Neuron (in vitro differentiated cells): Measurements from ENCODE around the gene LRP8.

ENCODE experiments used
- H2AFZ ChIP-seq: one replicate; pipeline ENCODE4 v1.6.1; 2013; ENCODE audit warnings: low read depth, mild to moderate bottlenecking, inconsistent platforms, low read length, moderate library complexity
- H3K27me3 ChIP-seq: one replicate; pipeline ENCODE4 v1.6.1; 2013; ENCODE audit warnings: low read length; ENCODE audit not compliant: insufficient read depth
- H3K36me3 ChIP-seq: one replicate; pipeline ENCODE4 v1.6.1; 2013; ENCODE audit warnings: low read length; ENCODE audit not compliant: insufficient read depth
- H3K4me1 ChIP-seq: one replicate; pipeline ENCODE4 v1.6.1; 2013; ENCODE audit warnings: low read length; ENCODE audit not compliant: insufficient read depth
- H3K4me3 ChIP-seq: 2 replicates; pipeline ENCODE4 v1.5.1; 2013; ENCODE audit warnings: mild to moderate bottlenecking, low read length, moderate library complexity
- H3K9me3 ChIP-seq: one replicate; pipeline ENCODE4 v1.6.1; 2013; ENCODE audit warnings: low read length

LRP8 gene

DNA sequence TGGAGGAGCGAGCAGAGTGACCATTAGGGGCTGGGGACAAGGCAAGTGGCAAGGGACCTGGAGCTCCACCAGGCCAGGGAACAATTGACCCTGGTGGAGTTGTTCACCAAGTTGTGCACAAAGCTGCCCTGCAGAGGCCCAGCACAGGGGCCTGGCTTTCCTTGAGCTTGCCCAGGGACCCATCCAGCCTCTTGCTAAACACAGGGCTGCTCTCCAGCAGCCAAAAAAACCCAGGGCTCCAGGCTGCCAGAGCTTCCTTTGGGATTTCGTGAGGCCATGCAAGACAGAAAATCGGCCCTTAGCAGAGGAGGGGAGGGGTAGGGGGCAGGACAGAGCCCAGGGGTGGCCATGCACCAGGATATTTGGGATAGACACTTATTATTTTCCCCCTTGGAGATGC, 32.6 kb downstream of the LRP8 start:
- Histone ChIP-seq H3K27me3 (no peaks in the 10 kb centered on the region), H3K9me3 (no peaks in the 10 kb centered on the region), H3K4me3 (no peak overlapping the region), H3K36me3 (no peaks in the 10 kb centered on the region), H2AFZ (no peak overlapping the region), H3K4me1 (peaks cover 49% of the 10 kb centered on the region)

DNA sequence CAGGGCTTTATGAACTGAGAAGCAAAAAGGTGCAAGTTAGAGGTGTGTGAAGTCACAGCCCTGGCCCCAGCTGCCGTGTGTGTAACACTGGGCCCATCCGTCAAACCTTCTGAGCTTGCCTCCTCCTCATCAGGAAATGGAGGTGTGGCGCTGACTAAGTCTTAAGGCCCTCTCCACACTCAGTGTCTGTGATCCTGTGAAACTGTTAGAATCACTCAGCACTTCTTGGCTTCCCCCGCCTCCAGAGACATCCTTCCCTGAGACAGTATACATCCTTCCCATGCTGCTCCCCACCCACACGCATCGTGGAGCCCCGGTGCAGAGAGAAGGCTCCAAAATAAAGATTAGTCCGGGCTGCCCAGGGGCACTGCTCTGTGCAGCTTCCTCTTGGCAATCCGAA, 33.3 kb downstream of the LRP8 start:
- no peak overlapping the region for H3K4me3 ChIP-seq

DNA sequence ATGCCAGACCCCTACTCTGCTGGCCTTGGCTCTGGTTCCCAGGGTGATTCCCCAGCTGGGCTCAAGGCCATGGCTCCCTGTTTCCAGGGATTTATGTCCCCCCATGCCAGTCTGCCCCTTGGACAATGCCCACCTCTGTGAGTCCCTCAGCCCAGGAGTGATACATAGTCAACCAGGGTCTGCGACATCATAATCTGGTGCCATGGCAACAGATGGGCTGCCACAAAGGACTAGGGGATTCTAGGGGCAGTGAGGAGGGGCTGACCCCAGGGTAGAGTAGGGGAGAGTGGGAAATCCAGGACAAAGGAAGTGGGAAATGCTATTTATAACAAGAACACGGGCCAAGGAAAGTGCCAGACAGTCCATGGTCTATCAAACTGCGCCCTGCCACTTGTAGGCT, 33.8 kb downstream of the LRP8 start:
- H3K9me3 ChIP-seq = no peaks in the 10 kb centered on the region
- peaks cover 52% of the 10 kb centered on the region for H3K4me1 ChIP-seq
- H3K4me3 ChIP-seq = no peak overlapping the region
- H2AFZ ChIP-seq = no peak overlapping the region
- H3K27me3 ChIP-seq = no peaks in the 10 kb centered on the region
- H3K36me3 ChIP-seq = no peaks in the 10 kb centered on the region

More for the DNA sequence above, 33.3 kb downstream of the LRP8 start:
- no peak overlapping the region for H2AFZ ChIP-seq
- no peaks in the 10 kb centered on the region for H3K36me3 ChIP-seq
- peaks cover 49% of the 10 kb centered on the region for H3K4me1 ChIP-seq
- H3K9me3 ChIP-seq = no peaks in the 10 kb centered on the region
- no peaks in the 10 kb centered on the region for H3K27me3 ChIP-seq

DNA sequence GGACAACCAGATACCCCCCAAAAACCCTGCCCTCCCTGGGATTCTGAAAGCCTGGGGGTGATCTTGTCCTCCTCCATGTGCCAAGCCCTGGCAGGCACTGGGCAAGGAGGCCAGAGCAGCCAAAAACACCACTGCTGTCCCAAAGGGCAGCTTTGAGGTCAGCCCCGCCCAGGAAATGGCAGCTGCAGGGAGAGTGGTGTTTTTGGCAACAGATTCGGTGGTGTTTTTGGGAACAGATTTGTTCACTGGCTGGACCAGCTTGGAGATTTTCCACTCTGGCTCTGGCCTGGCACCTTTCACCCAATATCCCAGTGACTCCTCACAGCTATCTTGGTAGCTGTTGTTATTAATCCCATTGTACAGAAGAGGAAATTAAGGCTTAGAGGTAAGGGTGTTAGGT, 34.7 kb downstream of the LRP8 start:
- Histone ChIP-seq H3K9me3 (no peaks in the 10 kb centered on the region), H3K27me3 (no peaks in the 10 kb centered on the region), H3K4me1 (peaks cover 58% of the 10 kb centered on the region), H3K4me3 (no peak overlapping the region), H3K36me3 (no peaks in the 10 kb centered on the region), H2AFZ (no peak overlapping the region)

DNA sequence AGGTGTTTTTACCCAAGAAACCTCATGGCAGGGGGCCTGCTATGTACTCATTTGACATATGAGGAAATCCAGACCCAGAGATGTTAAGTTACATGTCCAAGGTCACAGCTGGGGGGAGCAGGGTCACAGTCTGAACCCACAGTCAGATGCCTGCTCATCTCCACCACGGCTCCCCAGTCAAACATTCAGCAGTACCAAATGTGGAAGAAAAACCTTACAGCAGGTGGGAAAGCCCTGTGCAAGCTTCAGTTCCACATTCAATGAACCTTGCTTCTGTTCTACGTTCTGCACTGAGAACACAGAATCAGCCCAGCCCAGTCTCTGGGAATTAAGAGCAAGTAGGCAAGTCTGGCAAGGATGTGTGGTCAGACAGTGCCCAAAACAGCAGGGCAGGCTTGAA, 35.2 kb downstream of the LRP8 start:
- Histone ChIP-seq H3K4me3 (no peak overlapping the region), H2AFZ (no peak overlapping the region), H3K9me3 (no peaks in the 10 kb centered on the region), H3K27me3 (no peaks in the 10 kb centered on the region), H3K36me3 (no peaks in the 10 kb centered on the region), H3K4me1 (peaks cover 57% of the 10 kb centered on the region)

DNA sequence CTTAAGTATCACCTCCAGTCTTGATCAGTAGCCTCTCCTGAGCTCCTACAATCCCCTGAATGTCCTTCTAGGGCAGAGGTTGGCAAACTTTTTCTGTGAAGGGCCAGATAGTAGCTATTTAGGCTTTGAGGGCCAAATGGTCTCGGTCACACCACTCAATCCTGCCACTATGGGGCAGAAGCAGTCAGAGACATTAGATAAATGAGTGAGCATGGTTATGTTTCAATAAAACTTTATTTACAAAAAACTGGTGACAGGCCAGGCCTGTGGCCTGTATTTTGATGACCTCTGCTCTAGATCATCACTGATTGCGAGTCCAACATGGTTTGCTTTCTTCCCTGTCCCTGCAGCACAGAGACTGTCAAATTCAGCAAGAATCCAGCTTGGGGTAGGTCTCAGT, 36.3 kb downstream of the LRP8 start:
- H2AFZ ChIP-seq = no peak overlapping the region
- no peaks in the 10 kb centered on the region for H3K27me3 ChIP-seq
- H3K4me3 ChIP-seq = no peak overlapping the region
- H3K9me3 ChIP-seq = no peaks in the 10 kb centered on the region
- peaks cover 53% of the 10 kb centered on the region for H3K4me1 ChIP-seq
- H3K36me3 ChIP-seq = no peaks in the 10 kb centered on the region

DNA sequence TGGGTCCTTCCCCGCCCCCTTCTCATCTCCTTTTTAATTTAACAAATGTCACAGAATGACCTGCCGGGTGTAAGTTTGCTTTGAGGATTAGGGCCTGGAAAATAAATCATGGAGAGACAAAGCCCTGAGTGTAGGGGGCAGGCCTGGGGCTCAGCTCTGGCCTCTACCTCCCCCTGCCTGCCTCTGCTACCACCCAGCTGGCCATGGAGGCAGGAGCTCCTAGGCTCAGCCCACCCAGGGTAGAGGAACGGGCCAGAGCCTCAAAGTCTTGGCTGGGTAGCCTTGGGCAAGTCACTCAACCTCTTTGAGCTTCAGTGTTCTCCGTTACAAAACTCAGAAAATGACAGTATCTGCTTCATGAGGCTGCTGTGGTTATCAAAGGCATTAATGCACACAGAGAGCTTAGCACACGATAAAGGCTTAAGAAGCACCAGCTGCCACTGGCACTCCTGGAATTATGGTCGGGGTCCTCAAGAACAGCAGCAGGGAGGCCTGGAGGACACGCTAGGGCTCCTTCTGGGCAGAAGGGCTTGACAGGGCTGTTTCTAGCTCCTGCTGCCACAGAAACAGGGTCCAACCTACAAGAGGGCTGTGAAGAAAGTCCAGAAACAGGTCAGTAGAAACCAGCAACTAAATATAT, 39.0 kb downstream of the LRP8 start:
- no peaks in the 10 kb centered on the region for H3K9me3 ChIP-seq
- H3K36me3 ChIP-seq = peaks cover 7% of the 10 kb centered on the region
- no peak overlapping the region for H3K4me3 ChIP-seq
- H3K4me1 ChIP-seq = peaks cover 26% of the 10 kb centered on the region
- no peaks in the 10 kb centered on the region for H3K27me3 ChIP-seq
- peak overlapping the region; percentile 21 for H2AFZ ChIP-seq

DNA sequence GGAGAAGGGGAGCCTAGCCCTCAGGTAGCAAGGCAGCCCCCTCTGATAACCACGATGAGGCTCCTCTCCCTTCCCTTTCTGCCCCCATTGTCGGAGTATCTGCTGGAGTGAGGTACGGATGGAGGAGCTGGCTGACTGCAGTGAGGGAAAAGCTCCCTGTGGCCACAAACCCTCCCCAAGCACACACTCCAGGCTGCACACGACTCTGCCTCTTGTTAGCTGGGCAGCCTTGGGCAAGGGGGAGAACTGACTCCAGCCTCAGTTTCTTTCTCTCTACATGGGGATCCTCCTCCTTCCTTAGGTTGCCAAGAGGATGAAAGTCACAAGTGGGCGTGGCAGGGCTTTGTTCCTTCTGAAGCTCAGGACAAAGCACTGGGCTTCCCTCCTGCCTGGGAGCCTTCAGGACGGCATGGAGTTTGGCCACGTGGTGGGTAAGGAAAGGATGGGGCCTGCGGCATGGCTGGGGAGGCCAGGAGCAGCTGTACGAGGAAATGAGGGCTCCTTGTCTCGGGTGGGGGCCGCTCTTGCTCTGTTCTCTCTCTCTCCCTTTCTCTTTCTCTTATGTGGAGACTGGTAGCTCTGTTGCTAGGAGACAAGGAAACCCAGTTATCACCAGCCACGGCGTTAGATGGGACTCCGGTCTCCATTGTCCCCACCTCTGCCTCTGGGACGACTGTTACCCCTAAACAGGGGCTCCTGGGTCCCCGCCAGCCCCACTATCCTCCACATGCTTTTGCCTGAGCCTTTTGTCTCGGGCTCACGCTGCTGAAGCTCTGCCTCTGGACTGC, 39.7 kb downstream of the LRP8 start:
- peaks cover 7% of the 10 kb centered on the region for H3K36me3 ChIP-seq
- H3K9me3 ChIP-seq = no peaks in the 10 kb centered on the region
- peak overlapping the region; percentile 21 for H2AFZ ChIP-seq
- H3K27me3 ChIP-seq = no peaks in the 10 kb centered on the region
- no peak overlapping the region for H3K4me3 ChIP-seq
- peaks cover 23% of the 10 kb centered on the region for H3K4me1 ChIP-seq

DNA sequence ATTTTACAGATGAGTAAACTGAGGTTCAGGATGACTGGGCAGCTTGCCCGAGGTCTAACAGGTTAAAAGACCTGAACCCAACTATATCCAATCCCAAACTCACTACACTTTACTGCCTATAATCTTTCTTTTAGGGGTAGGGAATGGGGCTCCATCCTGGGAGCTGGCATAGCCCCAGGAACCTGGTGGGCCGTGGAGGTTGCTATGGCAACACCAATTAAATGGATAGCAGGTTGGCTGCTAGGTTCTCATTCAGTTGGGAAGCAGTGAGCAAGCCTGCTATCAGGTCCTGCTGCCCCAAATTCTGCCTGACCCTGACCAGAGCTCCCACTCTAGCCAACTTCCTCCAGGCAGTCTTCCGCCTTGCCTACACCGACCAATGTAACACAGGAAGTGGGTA, 40.9 kb downstream of the LRP8 start:
- no peak overlapping the region for H2AFZ ChIP-seq
- H3K4me1 ChIP-seq = peaks cover 23% of the 10 kb centered on the region
- no peak overlapping the region for H3K4me3 ChIP-seq

DNA sequence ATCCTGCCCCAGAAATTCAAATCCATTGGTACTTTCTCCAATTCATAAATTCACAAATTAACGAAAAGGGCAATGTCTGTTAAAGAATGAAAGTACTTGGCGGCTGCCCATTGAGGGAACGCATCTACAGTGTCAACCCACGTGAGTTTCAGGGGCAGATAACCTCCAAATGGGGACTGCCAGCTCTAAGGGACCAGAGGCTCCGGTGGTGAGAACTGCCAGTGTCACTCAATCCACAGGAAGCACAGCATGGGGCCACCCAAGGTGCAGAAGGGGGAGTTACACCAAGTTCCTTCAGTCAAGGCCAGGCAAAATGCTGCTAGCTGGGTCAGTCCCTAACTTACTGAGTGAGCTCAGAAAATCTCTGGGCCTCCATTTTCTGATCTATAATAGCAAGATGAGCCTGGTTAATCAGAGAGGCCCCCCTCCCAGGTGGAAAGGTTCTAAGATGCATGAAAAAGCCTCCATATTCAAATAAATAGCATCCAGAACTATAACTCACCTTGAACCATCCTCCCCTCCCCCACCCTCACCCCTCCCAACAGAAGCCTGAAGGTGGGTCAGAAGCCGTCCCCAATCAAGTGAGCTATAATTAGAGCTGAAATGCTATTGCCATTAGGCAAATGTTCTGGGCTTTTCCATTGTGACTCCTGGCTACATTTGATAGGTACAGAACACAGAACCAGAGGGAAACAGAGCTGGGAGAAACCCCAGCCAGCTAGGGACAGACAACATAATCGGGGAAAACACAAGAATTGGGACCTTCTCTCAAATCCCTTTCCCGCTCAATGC, 41.7 kb downstream of the LRP8 start:
- H3K36me3 ChIP-seq = peaks cover 7% of the 10 kb centered on the region
- no peak overlapping the region for H2AFZ ChIP-seq
- H3K27me3 ChIP-seq = no peaks in the 10 kb centered on the region
- peaks cover 23% of the 10 kb centered on the region for H3K4me1 ChIP-seq
- H3K9me3 ChIP-seq = no peaks in the 10 kb centered on the region
- H3K4me3 ChIP-seq = no peak overlapping the region

More for the DNA sequence above, 40.9 kb downstream of the LRP8 start:
- H3K36me3 ChIP-seq = peaks cover 7% of the 10 kb centered on the region
- no peaks in the 10 kb centered on the region for H3K27me3 ChIP-seq
- no peaks in the 10 kb centered on the region for H3K9me3 ChIP-seq

DNA sequence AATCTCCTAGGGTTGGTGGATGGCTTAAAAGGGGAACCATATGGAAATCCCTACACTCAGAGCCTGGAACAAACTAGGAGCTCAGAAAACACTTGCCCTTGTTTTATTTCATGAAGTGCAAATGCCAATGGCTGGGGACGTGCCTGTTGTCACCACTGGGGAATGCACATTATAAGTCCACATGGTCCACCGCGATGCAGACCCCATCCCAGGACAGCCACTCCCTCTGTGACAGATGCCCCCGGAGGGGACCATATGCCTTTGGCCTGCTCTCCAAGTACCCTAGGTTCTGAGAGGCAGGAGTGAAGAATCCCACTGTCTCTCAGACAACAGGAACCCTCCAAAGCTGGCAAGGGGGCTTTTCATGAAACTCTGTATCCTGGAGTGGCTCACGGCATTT, 42.3 kb downstream of the LRP8 start:
- Histone ChIP-seq H3K9me3 (no peaks in the 10 kb centered on the region), H3K36me3 (peaks cover 7% of the 10 kb centered on the region), H3K4me1 (peaks cover 23% of the 10 kb centered on the region), H3K27me3 (no peaks in the 10 kb centered on the region), H2AFZ (no peak overlapping the region), H3K4me3 (no peak overlapping the region)

DNA sequence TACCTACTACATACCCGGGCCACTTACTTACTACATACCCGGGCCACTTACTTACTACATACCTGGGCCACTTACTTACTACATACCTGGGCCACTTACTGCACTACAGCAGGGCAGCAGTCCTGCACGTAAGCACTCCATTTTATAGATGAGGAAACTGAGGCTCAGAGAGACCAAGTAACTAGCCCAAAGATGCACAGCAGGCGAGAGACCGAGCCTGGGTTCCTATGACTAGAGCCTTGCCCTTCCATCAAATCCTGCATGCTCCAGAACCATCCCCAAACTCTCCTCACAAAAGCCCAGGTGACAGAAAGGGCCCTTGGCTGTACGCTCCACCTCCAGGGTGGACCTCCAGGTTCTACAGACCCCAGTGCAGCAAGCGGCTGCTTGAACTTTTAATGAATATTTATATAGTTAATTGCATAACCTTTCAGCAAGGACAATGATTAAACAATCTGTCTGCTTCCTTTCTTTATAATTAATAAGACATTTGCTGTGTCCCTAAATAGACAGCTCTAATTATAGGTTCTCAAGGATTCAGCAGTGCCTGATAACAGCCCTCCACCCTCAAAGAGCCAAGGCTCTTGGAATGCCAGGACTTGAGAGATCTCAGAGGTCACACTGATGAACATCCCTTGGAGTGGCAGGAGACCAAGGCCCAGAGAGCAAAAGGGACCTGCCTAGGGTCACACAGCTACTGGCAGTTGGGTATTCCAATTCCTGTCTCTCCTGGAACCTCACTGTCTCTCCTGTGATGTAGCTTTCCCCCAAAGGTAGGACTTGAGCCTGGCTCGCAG, 43.4 kb downstream of the LRP8 start:
- Histone ChIP-seq H3K27me3 (no peaks in the 10 kb centered on the region), H3K4me1 (peaks cover 23% of the 10 kb centered on the region), H3K4me3 (no peak overlapping the region), H3K9me3 (no peaks in the 10 kb centered on the region), H2AFZ (no peak overlapping the region), H3K36me3 (peaks cover 7% of the 10 kb centered on the region)
